ENCODE results near the gene HADH. TPM values are rescaled to one million over a fixed set of nuclear protein-coding genes. Genes with fewer than 3 reads are reported as not detected.

Gene HADH
- total RNA-seq, 1 experiment from 2014 or later = 39.8 TPM

DNA sequence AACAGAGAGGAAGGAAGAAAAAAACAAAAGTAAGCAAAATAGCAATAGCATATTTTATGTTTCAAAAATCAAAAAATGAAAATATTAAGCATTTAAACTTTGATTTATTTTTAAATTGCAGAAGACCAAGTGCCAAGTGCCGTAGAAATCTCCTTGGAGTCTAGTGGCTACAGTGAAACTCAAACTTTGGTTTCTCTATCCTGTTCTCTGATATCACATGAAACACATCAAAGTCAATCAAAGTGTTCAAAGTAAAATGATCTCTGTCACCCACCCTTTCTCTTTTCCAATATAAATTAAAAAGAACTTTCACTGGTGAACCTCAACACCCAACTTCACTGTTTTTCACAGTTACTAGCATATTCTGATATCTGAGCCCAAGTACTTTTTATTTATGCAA lies 81.1 kb downstream of the HADH start:
- Mint-ChIP-seq H3K4me3 (no peak overlapping the region), H3K27me3 (ENCODE audit: low read depth) (no peaks in the 10 kb centered on the region), H3K4me1 (no peaks in the 10 kb centered on the region), H3K36me3 (no peaks in the 10 kb centered on the region), H3K27ac (no peak overlapping the region), H3K9me3 (no peaks in the 10 kb centered on the region)
- ChIA-PET CTCF (no interaction called here), POLR2A (no interaction called here)
- TF ChIP-seq NR3C1 (CRISPR knock-in tag; conservative IDR thresholded peaks at IDR 0.05; ENCODE audit: low read depth) (no peak), SOX15 (CRISPR knock-in tag; IDR thresholded peaks at IDR 0.05) (no peak), NFATC4 (CRISPR knock-in tag; IDR thresholded peaks at IDR 0.05) (no peak), NFYB (CRISPR knock-in tag; conservative IDR thresholded peaks at IDR 0.05; ENCODE audit: low read depth) (no peak)
- TF ChIP-seq, protein P1, sequence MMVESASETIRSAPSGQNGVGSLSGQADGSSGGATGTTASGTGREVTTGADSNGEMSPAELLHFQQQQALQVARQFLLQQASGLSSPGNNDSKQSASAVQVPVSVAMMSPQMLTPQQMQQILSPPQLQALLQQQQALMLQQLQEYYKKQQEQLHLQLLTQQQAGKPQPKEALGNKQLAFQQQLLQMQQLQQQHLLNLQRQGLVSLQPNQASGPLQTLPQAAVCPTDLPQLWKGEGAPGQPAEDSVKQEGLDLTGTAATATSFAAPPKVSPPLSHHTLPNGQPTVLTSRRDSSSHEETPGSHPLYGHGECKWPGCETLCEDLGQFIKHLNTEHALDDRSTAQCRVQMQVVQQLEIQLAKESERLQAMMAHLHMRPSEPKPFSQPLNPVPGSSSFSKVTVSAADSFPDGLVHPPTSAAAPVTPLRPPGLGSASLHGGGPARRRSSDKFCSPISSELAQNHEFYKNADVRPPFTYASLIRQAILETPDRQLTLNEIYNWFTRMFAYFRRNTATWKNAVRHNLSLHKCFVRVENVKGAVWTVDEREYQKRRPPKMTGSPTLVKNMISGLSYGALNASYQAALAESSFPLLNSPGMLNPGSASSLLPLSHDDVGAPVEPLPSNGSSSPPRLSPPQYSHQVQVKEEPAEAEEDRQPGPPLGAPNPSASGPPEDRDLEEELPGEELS (CRISPR knock-in tag; IDR thresholded peaks at IDR 0.05) = no peak
- DNase-seq (ENCODE audit: low spot score) (no peak), ATAC-seq (no peak)

DNA sequence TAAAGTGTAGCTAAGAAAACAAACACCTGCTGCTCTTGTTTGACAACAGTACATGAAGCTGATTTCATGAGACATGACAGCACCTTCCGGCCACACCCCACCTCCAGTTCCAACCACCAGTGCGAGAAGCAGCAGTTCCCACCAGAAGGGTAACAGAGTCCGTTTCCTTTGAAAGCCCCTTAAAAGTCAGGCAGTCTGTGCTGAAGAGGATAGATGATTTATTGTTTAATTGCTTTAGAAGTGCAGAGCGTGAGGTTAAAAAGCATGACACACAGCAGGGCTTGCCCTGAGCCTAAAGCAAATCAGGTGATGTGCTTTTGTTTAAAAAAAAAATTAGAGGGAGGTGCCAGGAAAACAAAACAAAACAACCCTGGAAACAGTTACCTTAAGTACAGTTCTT lies 82.6 kb downstream of the HADH start:
- POLR2A ChIA-PET = no interaction called here
- Mint-ChIP-seq H3K36me3 (no peaks in the 10 kb centered on the region; the same call in 1 of the 2 replicates), H3K27ac (no peak overlapping the region), H3K4me1 (no peaks in the 10 kb centered on the region), H3K9me3 (no peaks in the 10 kb centered on the region), H3K27me3 (ENCODE audit: low read depth) (no peaks in the 10 kb centered on the region), H3K4me3 (no peak overlapping the region)
- no peak for DNase-seq (ENCODE audit: low spot score)
- CTCF ChIA-PET = no interaction called here
- no peak for ATAC-seq
- TF ChIP-seq, protein P2, sequence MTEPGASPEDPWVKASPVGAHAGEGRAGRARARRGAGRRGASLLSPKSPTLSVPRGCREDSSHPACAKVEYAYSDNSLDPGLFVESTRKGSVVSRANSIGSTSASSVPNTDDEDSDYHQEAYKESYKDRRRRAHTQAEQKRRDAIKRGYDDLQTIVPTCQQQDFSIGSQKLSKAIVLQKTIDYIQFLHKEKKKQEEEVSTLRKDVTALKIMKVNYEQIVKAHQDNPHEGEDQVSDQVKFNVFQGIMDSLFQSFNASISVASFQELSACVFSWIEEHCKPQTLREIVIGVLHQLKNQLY (CRISPR knock-in tag; IDR thresholded peaks at IDR 0.05) = no peak
- TF ChIP-seq, protein P3, sequence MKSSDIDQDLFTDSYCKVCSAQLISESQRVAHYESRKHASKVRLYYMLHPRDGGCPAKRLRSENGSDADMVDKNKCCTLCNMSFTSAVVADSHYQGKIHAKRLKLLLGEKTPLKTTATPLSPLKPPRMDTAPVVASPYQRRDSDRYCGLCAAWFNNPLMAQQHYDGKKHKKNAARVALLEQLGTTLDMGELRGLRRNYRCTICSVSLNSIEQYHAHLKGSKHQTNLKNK (CRISPR knock-in tag; IDR thresholded peaks at IDR 0.05) = no peak
- TF ChIP-seq, protein P4, sequence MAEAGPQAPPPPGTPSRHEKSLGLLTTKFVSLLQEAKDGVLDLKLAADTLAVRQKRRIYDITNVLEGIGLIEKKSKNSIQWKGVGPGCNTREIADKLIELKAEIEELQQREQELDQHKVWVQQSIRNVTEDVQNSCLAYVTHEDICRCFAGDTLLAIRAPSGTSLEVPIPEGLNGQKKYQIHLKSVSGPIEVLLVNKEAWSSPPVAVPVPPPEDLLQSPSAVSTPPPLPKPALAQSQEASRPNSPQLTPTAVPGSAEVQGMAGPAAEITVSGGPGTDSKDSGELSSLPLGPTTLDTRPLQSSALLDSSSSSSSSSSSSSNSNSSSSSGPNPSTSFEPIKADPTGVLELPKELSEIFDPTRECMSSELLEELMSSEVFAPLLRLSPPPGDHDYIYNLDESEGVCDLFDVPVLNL (CRISPR knock-in tag; IDR thresholded peaks at IDR 0.05; ENCODE audit: borderline replicate concordance, low read depth) = no peak
- TF ChIP-seq, protein P5, sequence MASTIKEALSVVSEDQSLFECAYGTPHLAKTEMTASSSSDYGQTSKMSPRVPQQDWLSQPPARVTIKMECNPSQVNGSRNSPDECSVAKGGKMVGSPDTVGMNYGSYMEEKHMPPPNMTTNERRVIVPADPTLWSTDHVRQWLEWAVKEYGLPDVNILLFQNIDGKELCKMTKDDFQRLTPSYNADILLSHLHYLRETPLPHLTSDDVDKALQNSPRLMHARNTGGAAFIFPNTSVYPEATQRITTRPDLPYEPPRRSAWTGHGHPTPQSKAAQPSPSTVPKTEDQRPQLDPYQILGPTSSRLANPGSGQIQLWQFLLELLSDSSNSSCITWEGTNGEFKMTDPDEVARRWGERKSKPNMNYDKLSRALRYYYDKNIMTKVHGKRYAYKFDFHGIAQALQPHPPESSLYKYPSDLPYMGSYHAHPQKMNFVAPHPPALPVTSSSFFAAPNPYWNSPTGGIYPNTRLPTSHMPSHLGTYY (CRISPR knock-in tag; IDR thresholded peaks at IDR 0.05) = no peak
- TF ChIP-seq MXD4 (CRISPR knock-in tag; IDR thresholded peaks at IDR 0.05; ENCODE audit: borderline replicate concordance) (no peak), JUN (CRISPR knock-in tag; IDR thresholded peaks at IDR 0.05) (no peak)
- TF ChIP-seq, protein P6, sequence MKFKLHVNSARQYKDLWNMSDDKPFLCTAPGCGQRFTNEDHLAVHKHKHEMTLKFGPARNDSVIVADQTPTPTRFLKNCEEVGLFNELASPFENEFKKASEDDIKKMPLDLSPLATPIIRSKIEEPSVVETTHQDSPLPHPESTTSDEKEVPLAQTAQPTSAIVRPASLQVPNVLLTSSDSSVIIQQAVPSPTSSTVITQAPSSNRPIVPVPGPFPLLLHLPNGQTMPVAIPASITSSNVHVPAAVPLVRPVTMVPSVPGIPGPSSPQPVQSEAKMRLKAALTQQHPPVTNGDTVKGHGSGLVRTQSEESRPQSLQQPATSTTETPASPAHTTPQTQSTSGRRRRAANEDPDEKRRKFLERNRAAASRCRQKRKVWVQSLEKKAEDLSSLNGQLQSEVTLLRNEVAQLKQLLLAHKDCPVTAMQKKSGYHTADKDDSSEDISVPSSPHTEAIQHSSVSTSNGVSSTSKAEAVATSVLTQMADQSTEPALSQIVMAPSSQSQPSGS (CRISPR knock-in tag; IDR thresholded peaks at IDR 0.05; ENCODE audit: borderline replicate concordance, low read depth) = no peak

DNA sequence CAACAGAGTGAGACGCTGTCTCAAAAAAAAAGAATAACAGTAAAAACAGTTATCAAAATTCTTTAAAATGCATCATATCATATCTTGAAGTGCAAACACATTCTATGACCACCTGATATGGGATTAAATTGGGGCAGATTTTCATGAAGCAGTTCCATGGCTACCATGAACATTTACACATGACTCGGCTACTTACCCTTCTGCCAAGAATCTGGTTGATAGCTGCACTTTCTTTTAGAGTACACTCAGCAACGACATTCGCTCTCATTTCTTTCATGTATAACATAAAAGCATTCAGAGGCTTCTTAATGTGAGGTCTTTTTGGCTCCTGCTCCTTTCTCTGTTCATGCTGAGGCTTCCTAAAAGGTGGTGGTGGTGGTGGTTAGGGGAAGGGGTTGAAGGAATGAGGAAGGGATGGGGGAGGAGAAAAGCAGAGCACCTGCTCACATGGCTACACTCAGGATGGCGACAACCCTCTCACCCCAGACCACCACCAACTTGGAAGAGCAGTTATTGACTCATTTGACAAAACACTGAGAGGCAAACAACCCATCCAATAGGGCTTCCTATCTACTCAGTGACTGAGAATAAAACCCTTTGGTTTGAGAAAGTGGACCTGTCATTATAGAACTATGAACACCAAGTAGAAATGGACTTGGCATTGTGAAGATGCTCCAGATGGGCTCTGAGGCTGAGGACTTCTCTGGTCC lies 88.5 kb downstream of the HADH start:
- H3K36me3 Mint-ChIP-seq = no peaks in the 10 kb centered on the region; the same call in 1 of the 2 replicates
- DNase-seq (ENCODE audit: low spot score) (no peak), ATAC-seq (no peak)
- CTCF ChIA-PET = no interaction called here
- H3K9me3 Mint-ChIP-seq = no peaks in the 10 kb centered on the region
- TF ChIP-seq ZNF671 (CRISPR knock-in tag; IDR thresholded peaks at IDR 0.05) = no peak
- no peak for TF ChIP-seq ELF4 (CRISPR knock-in tag; IDR thresholded peaks at IDR 0.05; ENCODE audit: low read depth)
- TF ChIP-seq, protein P7, sequence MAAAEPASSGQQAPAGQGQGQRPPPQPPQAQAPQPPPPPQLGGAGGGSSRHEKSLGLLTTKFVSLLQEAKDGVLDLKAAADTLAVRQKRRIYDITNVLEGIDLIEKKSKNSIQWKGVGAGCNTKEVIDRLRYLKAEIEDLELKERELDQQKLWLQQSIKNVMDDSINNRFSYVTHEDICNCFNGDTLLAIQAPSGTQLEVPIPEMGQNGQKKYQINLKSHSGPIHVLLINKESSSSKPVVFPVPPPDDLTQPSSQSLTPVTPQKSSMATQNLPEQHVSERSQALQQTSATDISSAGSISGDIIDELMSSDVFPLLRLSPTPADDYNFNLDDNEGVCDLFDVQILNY (CRISPR knock-in tag; IDR thresholded peaks at IDR 0.05) = no peak
- TF ChIP-seq, protein P8, sequence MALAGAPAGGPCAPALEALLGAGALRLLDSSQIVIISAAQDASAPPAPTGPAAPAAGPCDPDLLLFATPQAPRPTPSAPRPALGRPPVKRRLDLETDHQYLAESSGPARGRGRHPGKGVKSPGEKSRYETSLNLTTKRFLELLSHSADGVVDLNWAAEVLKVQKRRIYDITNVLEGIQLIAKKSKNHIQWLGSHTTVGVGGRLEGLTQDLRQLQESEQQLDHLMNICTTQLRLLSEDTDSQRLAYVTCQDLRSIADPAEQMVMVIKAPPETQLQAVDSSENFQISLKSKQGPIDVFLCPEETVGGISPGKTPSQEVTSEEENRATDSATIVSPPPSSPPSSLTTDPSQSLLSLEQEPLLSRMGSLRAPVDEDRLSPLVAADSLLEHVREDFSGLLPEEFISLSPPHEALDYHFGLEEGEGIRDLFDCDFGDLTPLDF (CRISPR knock-in tag; IDR thresholded peaks at IDR 0.05) = no peak
- no peak for TF ChIP-seq JAZF1 (CRISPR knock-in tag; IDR thresholded peaks at IDR 0.05)
- no peak for TF ChIP-seq SP1 (CRISPR knock-in tag; conservative IDR thresholded peaks at IDR 0.05)
- no peak overlapping the region for H3K4me3 Mint-ChIP-seq
- H3K27ac Mint-ChIP-seq = no peak overlapping the region
- POLR2A ChIA-PET = no interaction called here
- no peaks in the 10 kb centered on the region for H3K4me1 Mint-ChIP-seq
- H3K27me3 Mint-ChIP-seq (ENCODE audit: low read depth) = no peaks in the 10 kb centered on the region
